Stimulated activated CD4-positive, alpha-beta T cell treated with anti-CD3 and anti-CD28 coated beads, TNF-alpha, amount 100 ng/mL, for 24 hours (primary cell): ENCODE results near the gene KLHDC1.

Source experiments
- DNase-seq, 3 experiments: peaks; one replicate each; pipeline ENCODE4 v3.0.0-alpha.2; 2020; ENCODE audit warnings: low read depth in 3 of 3

The KLHDC1 gene

DNA sequence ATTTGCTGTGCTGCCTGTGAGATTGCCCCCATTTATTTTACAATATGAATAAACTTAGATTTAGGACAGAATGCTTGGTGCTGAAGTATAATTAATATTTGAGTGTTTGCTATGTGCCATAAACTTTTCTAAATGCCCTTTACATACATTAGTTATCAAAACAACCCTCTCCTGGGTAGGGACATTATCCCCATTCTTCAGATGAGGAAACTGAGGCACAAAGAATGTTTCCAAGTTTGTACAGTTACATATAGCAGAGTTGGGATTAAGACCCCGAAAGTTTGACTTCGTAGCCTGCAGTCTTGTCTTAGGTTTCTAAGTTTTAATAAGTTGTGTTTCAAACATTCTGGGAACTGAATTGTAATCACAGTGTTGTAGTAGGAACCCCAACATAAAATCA lies 93.4 kb downstream of the KLHDC1 start:
- no peak for DNase-seq

GRCh38 chr14:49792618-49793017 lies 99.7 kb downstream of the KLHDC1 start:
- DNase-seq, result no peak

GRCh38 chr14:49796025-49796424 lies 103.1 kb downstream of the KLHDC1 start:
- DNase-seq, result no peak
